Midbrain (tissue), 1 donor: ENCODE data around the gene TMEM184C.

ENCODE experiments used
- DNase-seq: peaks from one replicate; lab custom pipeline; 2025; lab: John Stamatoyannopoulos, UW

The TMEM184C gene

DNA sequence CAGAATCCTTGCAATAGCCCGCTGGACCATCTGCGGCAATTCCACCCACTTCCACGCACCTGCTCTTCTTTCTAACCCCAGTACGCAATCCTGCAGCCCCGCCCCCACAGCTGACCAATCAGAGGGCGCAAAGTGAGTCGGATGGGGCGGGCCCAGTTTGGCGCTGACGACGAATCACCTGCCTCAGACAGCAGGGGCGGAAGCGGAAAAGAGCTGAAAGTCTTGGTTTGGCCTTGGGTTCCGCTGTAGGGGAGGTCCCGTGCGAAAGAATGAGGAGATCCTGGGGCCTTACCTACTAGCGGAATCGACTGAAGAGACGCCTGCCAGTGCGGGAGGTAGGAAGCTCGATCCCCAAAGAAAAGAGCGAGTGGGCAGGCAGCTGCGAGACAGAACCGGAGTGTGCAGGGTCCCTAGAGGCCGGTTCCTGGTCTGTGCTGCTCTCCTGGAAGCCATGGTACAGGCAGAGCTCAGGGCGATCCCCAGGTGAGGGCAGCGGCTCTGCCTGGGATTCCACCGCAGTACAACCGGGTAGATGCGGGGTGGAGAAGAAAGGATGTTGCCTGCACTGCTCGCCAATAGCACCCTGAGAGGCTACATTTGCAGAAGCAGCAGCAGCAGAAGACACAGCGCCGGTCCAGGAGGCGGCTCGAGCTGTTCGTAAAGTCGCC lies at the start of gene TMEM184C:
TSS of gene TMEM184C (plus strand) at position 225 of the 668 bp plus-strand sequence. CDS start 560 bp downstream, outside the sequence.
- peak; percentile 99 for DNase-seq

DNA sequence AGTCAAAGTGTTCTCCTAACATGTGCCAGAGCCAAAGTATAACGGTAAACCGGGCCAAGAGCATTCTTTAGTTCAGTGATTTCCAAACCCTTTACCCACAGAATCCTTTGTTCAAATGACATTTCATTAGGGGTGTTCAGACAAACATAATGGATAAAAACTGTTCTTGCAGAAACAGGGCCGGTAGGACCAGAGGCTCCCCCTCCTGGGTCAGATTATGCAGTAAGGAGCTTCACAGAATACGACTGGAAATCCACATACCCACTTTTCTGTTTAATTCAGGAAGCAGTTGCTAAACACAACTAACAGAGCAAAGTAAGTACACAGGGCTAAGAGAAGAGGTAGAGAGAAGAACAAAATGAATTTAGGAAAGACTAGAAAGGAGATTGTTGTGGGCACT lies 46.6 kb upstream of the TMEM184C start:
- no peak for DNase-seq

DNA sequence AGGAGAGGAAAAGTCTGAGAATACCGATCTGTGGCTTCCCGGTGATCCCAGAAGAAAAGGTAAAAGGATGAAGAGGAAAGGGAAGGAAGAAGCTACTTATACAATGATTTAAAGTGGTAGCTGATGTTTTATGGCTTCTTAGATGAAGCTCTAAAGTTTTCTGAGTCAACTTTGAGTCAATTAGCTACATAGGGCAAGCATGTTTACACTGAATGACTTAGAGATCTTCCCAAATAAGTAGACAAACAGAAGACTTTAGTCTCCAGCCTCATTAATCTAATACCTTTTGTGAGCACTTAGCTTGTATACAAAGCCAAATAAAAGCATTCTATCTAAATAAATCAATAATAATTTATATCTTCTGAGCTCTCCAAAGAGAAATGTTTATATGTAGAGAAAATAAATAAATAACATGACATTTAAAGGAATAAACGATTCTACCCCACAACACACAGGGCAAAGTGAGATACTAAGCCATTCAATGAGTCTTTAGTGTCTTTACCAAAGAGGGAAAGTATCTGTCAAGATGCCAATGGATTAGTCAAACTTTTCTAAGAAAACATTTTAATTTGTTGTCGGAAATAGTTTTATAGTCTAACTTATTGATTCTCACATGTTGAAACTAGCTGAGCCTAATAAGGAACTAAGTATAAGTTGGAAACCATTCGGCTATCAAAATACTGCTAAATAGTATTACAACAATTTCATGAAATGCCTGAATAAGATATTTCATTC lies 46.0 kb upstream of the TMEM184C start:
- DNase-seq: no peak

DNA sequence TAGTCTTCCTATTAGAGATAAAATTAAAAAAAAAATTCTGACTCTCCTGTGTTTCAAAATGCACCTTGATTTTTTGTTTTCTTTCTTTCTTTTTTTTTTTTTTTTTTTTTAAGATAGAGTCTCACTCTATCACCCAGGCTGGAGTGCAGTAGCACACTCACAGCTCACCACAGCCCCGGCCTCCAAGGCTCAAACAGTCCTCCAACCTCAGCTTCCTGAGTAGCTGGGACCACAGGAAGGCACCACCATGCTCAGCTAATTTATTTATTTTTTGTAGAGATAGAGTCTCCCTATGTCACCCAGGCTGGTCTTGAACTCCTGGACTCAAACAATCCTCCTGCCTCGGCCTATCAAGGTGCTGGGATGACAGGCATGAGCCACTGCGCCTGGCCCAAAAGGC lies 41.1 kb upstream of the TMEM184C start:
- no peak for DNase-seq

DNA sequence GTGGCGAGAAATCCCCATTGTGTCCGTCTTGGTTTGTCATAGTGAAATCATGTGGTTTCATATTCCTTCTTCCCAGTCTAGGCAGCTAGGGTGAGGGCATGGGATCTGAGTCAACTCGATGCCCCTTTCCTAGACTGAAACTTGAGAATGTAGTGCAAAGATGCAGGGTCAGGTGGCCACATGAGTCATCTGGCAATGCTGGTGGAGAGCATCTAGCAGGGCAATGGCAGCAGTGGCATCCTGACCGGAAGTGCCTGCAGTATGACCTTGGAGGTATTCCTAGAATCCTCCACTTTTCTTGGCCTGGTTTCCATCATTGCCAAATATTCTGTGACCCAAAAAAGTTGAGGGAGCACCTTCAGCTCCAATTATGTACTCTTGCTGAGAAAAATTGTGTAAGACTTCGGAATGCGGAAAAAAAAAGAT lies 39.1 kb upstream of the TMEM184C start:
- DNase-seq: no peak

DNA sequence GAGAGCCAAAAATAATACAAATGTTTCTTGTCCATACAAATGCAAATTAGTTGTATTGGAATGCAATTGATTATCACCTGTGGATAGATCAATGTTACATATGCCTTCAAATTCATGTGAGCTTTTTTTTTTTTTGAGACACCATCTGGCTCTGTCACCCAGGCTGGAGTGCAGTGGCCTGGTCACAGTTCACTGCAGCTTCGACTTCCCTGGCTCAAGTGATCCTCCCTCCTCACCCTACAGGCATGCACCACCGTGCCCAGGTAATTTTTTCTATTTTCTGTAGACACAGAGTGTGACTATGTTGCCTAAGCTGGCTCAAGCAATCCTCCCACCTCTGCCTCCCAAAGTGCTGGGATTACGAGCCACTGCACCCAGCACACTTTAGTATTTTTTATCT lies 38.6 kb upstream of the TMEM184C start:
- no peak for DNase-seq

DNA sequence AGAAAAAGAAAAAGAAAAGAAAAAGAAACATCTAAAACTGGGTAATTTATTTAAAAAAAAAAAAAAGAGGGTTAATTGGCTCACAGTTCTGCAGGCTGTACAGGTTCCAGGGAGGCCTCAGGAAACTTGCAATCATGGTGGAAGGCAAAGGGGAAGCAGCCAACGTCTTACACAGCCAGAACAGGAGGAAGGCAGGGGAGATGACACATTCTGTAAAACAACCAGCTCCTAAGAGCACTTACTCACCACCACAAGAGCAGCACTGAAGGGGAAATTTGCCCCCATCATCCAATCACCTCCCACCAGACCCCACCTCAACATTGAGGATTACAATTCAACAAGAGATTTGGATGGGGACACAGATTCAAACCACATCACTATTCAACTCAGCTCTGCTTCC lies 36.8 kb upstream of the TMEM184C start:
- DNase-seq: no peak

DNA sequence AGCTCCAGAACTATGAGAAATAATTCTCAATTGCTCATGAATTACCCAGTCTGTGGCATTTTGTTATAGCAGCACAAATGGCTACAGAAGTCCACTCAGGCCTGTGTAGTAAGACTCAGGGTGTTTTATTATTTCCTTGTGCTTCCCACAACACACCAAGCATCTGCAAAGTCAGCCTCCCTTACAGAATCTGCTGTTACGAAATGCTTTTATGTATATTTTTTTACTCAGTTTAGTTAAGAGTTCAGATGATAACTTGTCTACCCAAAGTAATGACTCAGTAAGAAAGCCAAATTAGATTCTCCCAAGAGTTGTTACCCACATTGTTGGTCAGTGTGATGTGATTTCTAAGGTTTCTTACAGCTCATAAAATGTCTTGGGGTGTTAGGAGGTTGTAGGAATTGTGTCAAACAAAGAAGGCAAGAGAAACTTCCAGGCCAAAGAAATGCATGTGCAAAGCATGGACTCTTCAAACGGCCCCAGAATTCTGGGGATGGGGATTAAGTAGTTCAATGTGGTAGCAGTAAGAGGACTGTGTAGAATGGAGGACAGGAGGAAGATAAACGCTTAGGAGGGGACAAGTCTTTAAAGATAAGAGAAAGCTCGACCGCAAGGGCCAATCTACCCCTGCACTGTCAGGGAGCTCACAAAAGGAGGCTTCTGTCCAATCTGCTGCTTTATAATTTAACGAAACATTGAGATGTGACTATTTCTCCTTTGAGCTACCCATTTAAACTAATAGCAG lies 35.4 kb upstream of the TMEM184C start:
- no peak for DNase-seq

DNA sequence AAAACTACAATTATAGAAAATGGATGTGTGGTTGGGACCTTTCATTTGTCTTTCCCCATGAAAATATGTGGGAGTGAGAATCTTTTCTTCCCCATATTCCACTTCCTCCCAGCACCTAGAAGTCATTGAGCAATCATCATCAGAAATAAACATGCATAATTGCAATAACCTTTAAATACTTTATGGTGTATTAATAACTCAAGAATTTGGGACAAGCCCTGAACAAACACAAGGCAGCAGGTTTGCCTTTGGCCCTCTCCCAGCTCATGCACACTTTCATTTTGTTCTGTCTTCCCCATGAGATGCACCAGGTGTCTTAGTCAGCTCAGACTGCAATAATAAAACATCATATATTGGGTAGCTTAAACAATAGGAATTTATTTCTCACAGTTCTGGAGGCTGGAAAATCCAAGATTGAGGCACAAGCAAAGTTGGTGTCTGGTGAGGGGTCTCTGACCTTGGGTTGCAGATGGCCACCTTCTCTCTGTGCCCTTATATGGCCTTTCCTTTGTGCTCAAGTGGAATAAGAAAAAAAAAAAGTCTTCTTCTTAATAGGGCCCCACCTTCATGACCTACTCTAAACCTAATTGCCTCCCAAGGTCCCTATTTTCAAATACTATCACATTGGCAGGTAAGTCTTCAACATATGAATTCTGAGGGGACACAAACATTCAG lies 34.7 kb upstream of the TMEM184C start:
- no peak for DNase-seq

DNA sequence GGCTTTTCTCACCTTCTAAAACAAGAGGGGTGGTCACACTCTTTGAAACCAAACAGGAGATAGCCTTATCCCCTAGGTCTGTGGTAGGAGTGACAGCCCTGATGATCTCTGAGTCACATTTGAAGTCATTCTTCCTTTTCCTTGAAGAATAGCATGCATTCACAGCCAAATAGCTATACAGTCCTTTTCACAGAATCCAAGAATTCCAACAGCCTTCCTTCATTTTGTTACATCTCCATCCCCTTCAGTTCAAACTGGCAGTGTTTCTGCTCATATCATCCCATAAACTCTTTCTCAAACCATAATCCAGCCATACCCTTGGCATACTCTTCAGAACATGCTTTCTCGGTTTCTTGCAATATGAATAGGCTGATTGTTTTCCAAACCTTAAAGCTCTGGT lies 33.3 kb upstream of the TMEM184C start:
- DNase-seq: no peak

DNA sequence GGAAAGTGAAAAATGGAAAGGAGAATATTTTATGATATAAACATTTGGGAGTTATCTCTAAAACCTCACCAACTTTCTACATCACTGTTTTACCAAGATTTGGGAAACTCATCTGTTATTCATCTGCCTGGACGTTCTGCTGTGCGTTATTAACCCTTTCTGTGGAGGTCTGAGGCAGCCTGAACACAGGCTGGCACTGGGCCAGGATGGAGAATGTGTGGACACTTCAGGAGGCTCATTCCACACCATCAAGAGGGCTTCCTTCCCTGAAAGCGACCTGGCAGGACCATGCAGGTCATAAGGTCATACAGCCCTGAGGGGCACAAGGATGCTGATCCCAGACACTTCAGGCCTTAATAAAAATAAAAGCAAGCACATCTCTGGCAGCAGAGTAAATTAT lies 31.2 kb upstream of the TMEM184C start:
- no peak for DNase-seq

DNA sequence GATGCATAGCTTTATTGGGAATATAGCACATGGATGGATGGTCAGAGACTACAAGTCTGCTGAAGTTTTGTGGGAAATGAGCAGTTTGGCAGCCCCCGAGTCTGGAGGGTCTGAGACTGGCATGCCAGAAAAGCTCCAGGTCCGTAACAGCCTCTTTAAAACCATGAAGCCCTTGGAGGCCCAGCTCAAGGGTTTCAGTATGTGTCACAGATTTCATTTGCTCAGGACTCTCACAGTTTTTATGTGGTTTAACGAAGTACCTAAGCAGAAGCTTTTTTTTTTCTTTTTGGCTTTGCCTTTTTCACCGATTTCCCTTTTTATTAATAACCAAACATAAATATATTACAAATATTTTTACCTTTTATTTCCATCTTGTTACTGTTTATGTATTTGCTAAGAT lies 30.6 kb upstream of the TMEM184C start:
- no peak for DNase-seq

DNA sequence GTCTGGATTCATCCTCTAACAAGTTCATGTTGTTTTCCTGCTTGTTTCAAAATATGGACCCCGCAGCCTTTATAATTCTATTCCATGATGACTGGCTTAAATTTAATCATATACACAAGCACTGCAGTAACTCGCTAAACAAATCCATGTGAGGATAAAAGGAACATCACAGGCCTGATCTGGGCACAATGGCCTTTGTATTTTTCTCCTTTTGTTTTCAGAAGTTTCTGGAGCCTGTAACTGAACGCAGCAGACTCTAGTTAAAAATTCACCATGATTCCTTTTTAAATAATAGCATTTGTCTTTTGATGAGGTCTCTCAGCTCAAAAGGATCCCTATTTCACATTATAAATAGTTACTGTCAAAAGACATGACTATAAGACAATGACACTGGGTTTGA lies 30.2 kb upstream of the TMEM184C start:
- peak; percentile 57 for DNase-seq

DNA sequence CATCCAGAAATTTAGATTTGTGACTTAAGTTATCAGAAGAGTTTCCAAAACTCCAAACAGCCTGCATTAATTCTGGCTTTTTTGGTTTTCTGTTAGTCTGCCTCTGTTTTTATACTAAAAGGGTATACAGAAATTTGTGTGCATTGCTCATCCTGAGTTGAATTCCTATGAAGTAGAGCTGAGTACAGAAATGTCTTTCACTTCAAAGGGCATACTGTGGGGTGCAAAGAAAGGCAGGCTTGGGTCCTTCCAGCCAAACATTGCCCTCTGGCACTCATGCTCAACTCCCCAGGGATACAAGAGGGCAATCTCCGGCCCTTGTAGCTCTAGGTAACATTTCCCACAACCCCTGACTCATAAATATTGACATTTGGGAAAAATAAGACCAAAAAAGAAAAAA lies 27.6 kb upstream of the TMEM184C start:
- no peak for DNase-seq

DNA sequence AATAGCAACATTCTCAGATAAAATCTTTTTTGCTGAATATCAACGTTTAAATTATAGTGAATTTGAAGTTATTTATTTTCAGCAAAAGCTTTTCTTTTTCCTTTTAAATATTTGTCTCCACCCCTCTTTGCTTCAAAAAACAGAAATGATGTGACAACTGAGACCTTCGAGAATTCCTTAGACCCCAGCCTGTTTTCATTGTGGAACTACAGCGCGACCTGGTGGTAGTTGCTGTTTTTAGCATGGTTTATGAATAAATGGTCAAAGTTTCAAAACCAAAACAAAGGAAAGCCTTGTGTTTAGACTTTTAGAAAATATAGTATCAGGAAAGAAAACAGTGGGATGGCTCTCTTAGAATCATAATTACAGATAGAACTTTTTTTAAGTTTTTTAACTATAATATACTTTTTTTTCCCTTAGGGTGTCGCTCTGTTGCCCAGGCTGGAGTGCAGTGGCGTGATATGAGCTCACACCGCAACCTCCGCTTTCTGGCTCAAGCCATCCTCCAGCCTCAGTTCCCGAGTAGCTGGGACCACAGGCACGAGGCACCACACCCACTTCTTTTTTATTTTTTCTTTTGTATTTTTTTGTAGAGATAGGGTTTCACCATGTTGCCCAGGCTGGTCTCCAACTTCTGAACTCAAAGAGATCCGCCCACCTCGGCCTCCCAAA lies 26.8 kb upstream of the TMEM184C start:
- peak; percentile 77 for DNase-seq

DNA sequence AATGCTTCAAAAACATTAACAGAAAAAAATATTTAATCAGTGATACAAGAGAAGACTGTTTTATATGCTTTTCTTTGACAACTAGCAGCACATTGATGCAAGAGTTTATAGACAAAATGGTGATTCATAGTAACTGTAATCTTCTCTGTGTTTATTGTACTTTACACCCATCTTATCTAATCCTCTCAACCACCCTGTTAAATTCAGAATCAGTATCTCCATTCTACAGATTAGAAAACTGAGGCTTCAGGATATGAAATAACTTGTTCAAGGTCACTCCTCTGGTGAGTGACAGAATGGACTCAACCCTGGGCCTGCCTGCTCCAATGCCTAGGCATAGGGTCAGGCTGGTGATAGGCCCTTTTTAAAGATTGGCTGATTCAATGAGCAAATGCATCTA lies 26.1 kb upstream of the TMEM184C start:
- no peak for DNase-seq

DNA sequence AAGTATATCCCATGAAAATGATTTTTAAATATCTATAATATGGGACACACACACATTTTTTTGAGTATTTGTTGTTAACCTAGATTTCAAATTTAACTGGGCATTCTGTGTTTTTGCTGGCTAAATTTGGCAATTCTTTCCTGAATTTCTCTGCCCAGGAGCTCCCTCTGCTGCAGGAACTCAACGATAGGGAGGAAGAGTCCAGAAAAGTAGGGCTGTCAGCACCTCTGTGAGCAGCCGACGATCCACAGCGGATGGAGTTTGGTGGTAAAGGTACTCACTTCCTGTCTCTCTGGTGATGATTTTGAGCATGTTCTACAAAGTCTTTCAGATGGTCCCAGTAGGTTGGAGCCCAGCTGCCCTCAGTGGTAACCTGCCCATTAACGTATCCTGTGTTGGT lies 23.1 kb upstream of the TMEM184C start:
- no peak for DNase-seq

DNA sequence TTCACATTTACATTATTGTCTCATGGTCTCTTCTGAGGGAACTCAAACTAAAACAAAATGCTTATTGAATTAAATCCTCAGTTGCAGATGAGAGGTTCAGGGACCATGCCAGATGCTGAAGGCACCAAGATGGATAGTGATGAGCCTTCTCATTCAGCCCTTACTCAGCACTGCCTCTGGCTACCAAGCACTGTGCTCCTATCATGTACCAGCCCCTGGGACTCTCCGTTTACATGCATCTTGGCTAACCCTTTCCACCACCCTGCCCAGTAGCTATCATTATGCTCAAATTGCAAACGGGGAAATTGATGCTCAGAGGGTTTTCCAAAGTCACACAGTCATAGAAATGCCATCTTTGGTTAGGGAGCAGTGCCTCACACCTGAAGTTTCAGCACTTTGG lies 22.6 kb upstream of the TMEM184C start:
- DNase-seq: no peak

DNA sequence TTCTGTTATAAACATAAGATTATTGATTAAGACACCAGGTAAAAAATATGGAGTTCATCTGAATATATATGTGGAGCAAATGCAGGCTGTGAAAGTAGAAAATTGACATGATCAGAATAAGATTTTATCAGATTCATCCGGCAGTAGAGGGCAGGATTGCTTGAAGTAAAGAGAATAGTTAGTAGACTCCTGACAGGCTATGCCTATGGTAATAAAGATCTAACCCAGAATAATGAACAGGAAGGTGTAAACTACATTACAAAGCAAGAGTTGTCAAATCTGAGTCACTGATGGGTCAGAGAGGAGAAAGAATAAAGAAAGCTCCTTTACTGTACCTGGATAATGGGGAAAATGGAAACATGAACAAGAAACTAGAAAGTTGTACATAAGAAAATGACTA lies 20.8 kb upstream of the TMEM184C start:
- DNase-seq: no peak

DNA sequence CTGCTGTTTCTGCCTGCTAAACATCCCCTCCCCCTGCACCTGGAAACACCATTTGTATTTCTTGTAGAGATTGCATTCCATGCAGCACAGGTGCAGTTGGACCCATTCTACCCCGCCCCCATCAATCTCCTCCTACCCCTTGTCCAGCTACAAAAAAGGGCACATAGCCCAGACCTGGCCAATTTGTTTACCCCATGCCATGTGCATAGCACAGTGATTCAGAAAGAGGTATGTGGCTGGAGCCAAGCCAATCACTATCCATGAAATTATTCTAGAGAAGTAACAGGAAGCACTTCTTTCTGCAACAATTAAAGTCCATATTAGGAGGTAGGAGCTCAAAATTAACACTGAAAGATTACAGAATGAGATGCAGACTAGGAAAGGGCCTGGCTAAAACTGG lies 20.2 kb upstream of the TMEM184C start:
- no peak for DNase-seq

DNA sequence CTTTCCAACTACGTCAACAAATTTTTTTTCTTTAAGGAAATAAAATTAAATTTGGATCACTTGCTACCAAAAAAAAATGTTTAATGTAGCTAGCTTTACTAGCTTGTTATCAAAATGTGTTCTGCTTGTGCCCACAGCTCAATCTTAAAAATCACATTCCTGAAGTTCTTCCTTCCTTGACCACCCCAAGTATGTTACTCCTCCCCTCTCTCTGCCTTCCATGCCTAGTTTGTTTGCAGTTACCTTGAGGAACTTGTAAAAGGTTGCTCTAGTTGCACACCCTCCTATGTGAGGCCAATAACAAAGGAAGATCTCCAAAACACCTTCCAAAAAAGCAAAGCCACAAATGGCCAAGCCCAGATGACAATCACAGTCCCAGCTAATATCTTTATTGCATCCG lies 19.6 kb upstream of the TMEM184C start:
- no peak for DNase-seq

DNA sequence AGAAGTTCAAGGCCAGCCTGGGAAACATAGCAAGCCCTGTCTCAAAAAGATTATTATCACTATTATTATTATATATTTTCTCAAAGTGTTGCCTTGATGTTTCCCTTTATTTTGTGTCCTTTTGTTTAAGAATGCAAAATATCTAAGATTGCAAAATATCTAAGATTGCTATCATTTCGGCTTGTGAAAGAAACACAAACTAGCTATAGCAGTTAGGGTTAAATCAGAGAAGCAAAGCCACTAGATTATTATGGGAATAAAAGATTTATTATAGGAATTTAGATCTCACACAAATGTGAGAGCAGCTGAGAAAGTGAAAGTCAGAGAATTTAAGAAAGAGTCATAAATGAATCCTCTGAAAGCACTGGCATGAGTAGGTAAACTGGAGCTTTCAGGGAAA lies 18.0 kb upstream of the TMEM184C start:
- DNase-seq: no peak
